HepG2 (cell line): ENCODE data around the gene LRRC10B. TPM values are rescaled to one million over a fixed set of nuclear protein-coding genes. Genes with fewer than 3 reads are reported as not detected.

Experiments
- ATAC-seq: fragments of 200-7000 bp; cut with Tn5 transposase; 3 replicates; pipeline ENCODE4 v1.9.1; 2020; ENCODE audit warnings: mild to moderate bottlenecking, moderate library complexity
- BruUV-seq: library from RNA; stranded (reverse); fragments of 400-500 nt; replicated peaks from 2 replicates; lab custom pipeline; 2021; lab: Mats Ljungman, UMichigan
- CTCF ChIA-PET: fragments of 300-600 bp; formaldehyde crosslinking; extraction: SDS; loops from one replicate; lab custom pipeline; 2021; ENCODE audit warnings: low total read pairs, inconsistent platforms, low intra/inter-chr PET ratio; lab: Yijun Ruan, JAX
- POLR2A ChIA-PET: fragments of 350-600 bp; sonication (Branson Sonifier 250); formaldehyde crosslinking; loops from one replicate; lab custom pipeline; 2020; ENCODE audit warnings: antibody characterized with exemption, inconsistent platforms; lab: Yijun Ruan, JAX
- DNase-seq: peaks from one replicate; pipeline ENCODE4 v3.0.0-alpha.2; 2015; ENCODE audit warnings: low spot score
- FAIRE-seq: peaks from 3 replicates; lab custom pipeline; 2011; peaks lifted over from hg19 to GRCh38; lab: Jason Lieb, UNC
- H2AFZ ChIP-seq: one replicate; pipeline ENCODE4 v1.6.1; 2011; ENCODE audit warnings: low read length, inconsistent platforms
- H3K27ac ChIP-seq: fragments of 300-600 bp; 3 replicates; pipeline ENCODE4 v1.8.0; 2011; ENCODE audit warnings: mixed run types, mild to moderate bottlenecking, mixed read lengths, low read length, inconsistent platforms; ENCODE audit not compliant: insufficient read depth; ENCODE audit errors: extremely low read length
- H3K27me3 ChIP-seq, 2 experiments: fragments of 200-600 bp in 1 of 2; 2 replicates in 1 of 2; 3 replicates in 1 of 2; pipeline versions ENCODE4 v1.6.0 to v1.8.0; 2011; ENCODE audit warnings: low read length in 2 of 2, mild to moderate bottlenecking in 2 of 2, moderate library complexity in 2 of 2, inconsistent platforms in 1 of 2; ENCODE audit not compliant: insufficient read depth in 2 of 2, control insufficient read depth in 1 of 2
- H3K36me3 ChIP-seq, 2 experiments: fragments of 200-600 bp in 1 of 2; replicated peaks in 1 of 2; 2 replicates in 1 of 2; 3 replicates in 1 of 2; pipeline versions ENCODE4 v1.5.1 to v1.8.0; 2011; ENCODE audit warnings: low read length in 2 of 2, inconsistent platforms in 1 of 2; ENCODE audit not compliant: insufficient read depth in 2 of 2, control insufficient read depth in 1 of 2
- H3K4me1 ChIP-seq: 2 replicates; pipeline ENCODE4 v1.5.1; 2012; ENCODE audit warnings: low read length, inconsistent platforms; ENCODE audit not compliant: insufficient read depth
- H3K4me2 ChIP-seq: 2 replicates; pipeline ENCODE4 v1.6.0; 2011; ENCODE audit warnings: low read depth, low read length, inconsistent platforms
- H3K4me3 ChIP-seq, 3 experiments: fragments of 200-600 bp in 1 of 3; sonication (generic), shearing (Covaris generic) in 1 of 3; replicated peaks in 1 of 3; 2 replicates each; pipeline ENCODE4 v1.5.1; 2011 to 2016; ENCODE audit warnings: low read length in 3 of 3, inconsistent platforms in 2 of 3, low read depth in 2 of 3, mild to moderate bottlenecking in 2 of 3, control low read depth in 1 of 3, mixed read lengths in 1 of 3; ENCODE audit not compliant: insufficient read depth in 1 of 3
- H3K79me2 ChIP-seq: one replicate; pipeline ENCODE4 v1.6.1; 2011; ENCODE audit warnings: low read length, inconsistent platforms; ENCODE audit not compliant: insufficient read depth
- H3K9ac ChIP-seq: 2 replicates; pipeline ENCODE4 v1.6.0; 2011; ENCODE audit warnings: mild to moderate bottlenecking, low read depth, low read length, inconsistent platforms; ENCODE audit not compliant: insufficient read depth
- H3K9me3 ChIP-seq: 2 replicates; pipeline ENCODE4 v1.5.1; 2012; ENCODE audit warnings: mild to moderate bottlenecking, low read length
- H4K20me1 ChIP-seq: 2 replicates; pipeline ENCODE4 v1.6.0; 2011; ENCODE audit warnings: inconsistent platforms, mild to moderate bottlenecking, low read length, moderate library complexity; ENCODE audit not compliant: insufficient read depth
- HMGA1 ChIP-seq: sonication (generic); formaldehyde crosslinking; conservative IDR thresholded peaks from 2 replicates; pipeline ENCODE4 v1.4.0; 2020; ENCODE audit warnings: missing genetic modification reagents
- NKX3-1 ChIP-seq: sonication (generic); formaldehyde crosslinking; IDR thresholded peaks from 2 replicates; pipeline ENCODE4 v1.5.0; 2020; ENCODE audit warnings: missing genetic modification reagents
- ZC3H13 ChIP-seq: sonication (generic); formaldehyde crosslinking; IDR thresholded peaks from 2 replicates; pipeline ENCODE4 v1.8.1; 2023; ENCODE audit warnings: mild to moderate bottlenecking, missing genetic modification reagents, moderate library complexity
- WGBS: methylation state at CpG from one replicate; pipeline ENCODE4 v1.1.6; 2017; ENCODE audit warnings: low lambda C conversion rate; 5-methylcytosine and 5-hydroxymethylcytosine counted together
- in situ Hi-C: cut with HindIII; loops from 2 replicates; pipeline ENCODE4 v1.10.0; 2017; ENCODE audit warnings: low pct_unique_long_range_greater_than_20kb; ENCODE audit not compliant: extremely low pct_ligation_motif_present
- intact Hi-C: fragments of 100-400 bp; cut with micrococcal nuclease; formaldehyde crosslinking; loops from one replicate; pipeline ENCODE4 v1.10.0; 2022; ENCODE audit not compliant: unreplicated experiment
- polyA plus RNA-seq, 8 experiments: library from polyadenylated mRNA; depleted of rRNA in 3 of 8; stranded (reverse) in 7 of 8; unstranded in 1 of 8; fragments of >200 nt; fragmentation: Illumina TruSeq in 4 of 8; extraction: Trizol in 4 of 8; gene quantifications; 2 replicates each; pipeline versions ENCODE4 v1.2.1 to v1.2.3, GENCODE V29; 2011 to 2016; ENCODE audit warnings: low read depth in 4 of 8, missing spikeins in 1 of 8, mixed read lengths in 1 of 8; ENCODE audit not compliant: insufficient read depth in 1 of 8
- total RNA-seq, 5 experiments: library from RNA; depleted of rRNA; stranded (reverse); fragments of >200 nt; fragmentation: Illumina TruSeq; extraction: Trizol; gene quantifications; 2 replicates each; pipeline ENCODE4 v1.2.3, GENCODE V29; 2016; ENCODE audit warnings: low read depth in 1 of 5
- TF ChIP-seq, protein P1 (sequence below): sonication (generic); formaldehyde crosslinking; IDR thresholded peaks from 2 replicates; pipeline ENCODE4 v1.8.0; 2022; ENCODE audit warnings: missing genetic modification reagents, mild to moderate bottlenecking, moderate library complexity, borderline replicate concordance

The LRRC10B gene
- total and polyA plus RNA-seq, 2 of the 13 experiments (the other 11 are each of a cell fraction or from before 2014, with no cell fraction given) = not detected

- Histone ChIP-seq H3K9ac (no peak overlapping the region), H3K4me1 (0 out of 2 replicates have a peak, but pooled peaks cover 2% of the 10 kb centered on the region), H2AFZ (no peak overlapping the region), H3K4me3 (no peak overlapping the region), H3K27ac (no peak overlapping the region), H3K9me3 (no peaks in the 10 kb centered on the region), H3K4me2 (no peak overlapping the region), H3K79me2 (no peaks in the 10 kb centered on the region), H3K36me3 (no peaks in the 10 kb centered on the region), H4K20me1 (no peaks in the 10 kb centered on the region), H3K27me3 (peaks cover 0 to 1% of the 10 kb centered on the region in 2 experiments; a peak in 1 of 5 replicates)
- ATAC-seq (no peak), DNase-seq (no peak), FAIRE-seq (no peak)
- intact Hi-C loops = no loop called here
- ChIA-PET POLR2A (no interaction called here), CTCF (no interaction called here)
- 48% methylated on average over 10 of the region's 15 CpGs for WGBS
- BruUV-seq = no TSS peak
- in situ Hi-C loops = no loop called here
- TF ChIP-seq, protein P1, sequence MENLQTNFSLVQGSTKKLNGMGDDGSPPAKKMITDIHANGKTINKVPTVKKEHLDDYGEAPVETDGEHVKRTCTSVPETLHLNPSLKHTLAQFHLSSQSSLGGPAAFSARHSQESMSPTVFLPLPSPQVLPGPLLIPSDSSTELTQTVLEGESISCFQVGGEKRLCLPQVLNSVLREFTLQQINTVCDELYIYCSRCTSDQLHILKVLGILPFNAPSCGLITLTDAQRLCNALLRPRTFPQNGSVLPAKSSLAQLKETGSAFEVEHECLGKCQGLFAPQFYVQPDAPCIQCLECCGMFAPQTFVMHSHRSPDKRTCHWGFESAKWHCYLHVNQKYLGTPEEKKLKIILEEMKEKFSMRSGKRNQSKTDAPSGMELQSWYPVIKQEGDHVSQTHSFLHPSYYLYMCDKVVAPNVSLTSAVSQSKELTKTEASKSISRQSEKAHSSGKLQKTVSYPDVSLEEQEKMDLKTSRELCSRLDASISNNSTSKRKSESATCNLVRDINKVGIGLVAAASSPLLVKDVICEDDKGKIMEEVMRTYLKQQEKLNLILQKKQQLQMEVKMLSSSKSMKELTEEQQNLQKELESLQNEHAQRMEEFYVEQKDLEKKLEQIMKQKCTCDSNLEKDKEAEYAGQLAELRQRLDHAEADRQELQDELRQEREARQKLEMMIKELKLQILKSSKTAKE (CRISPR knock-in tag) = no peak
- TF ChIP-seq NKX3-1 (CRISPR knock-in tag) (no peak), HMGA1 (CRISPR knock-in tag) (no peak), ZC3H13 (CRISPR knock-in tag) (no peak)
These were observed 45.0 kb downstream of the LRRC10B start for GRCh38 chr11:61553373-61554171.
